DOHH2 (cell line): ENCODE results near the gene RNF130.

Source experiments
- H3F3A ChIP-seq: fragments of 200-600 bp; sonication (generic), shearing (Covaris generic); 2 replicates; pipeline ENCODE4 v1.6.0; 2016; ENCODE audit warnings: antibody characterized with exemption, mild to moderate bottlenecking; ENCODE audit not compliant: control insufficient read depth, insufficient read depth
- H3K27ac ChIP-seq: fragments of 200-600 bp; sonication (generic); 2 replicates; pipeline ENCODE4 v1.5.1; 2014; ENCODE audit warnings: low read depth, mild to moderate bottlenecking, low read length, moderate library complexity
- H3K27me3 ChIP-seq: fragments of 200-600 bp; sonication (generic); 2 replicates; pipeline ENCODE4 v1.6.1; 2014; ENCODE audit warnings: mild to moderate bottlenecking, low read length, mixed read lengths; ENCODE audit not compliant: control insufficient read depth
- H3K36me3 ChIP-seq: fragments of 200-600 bp; sonication (generic); 2 replicates; pipeline ENCODE4 v1.6.1; 2014; ENCODE audit warnings: mild to moderate bottlenecking, low read length, moderate library complexity, mixed read lengths; ENCODE audit not compliant: control insufficient read depth
- H3K4me1 ChIP-seq: fragments of 200-600 bp; sonication (generic); 2 replicates; pipeline ENCODE4 v1.6.1; 2014; ENCODE audit warnings: mild to moderate bottlenecking, low read length, mixed read lengths; ENCODE audit not compliant: control insufficient read depth
- H3K4me2 ChIP-seq: fragments of 200-600 bp; sonication (generic); 2 replicates; pipeline ENCODE4 v1.6.0; 2014; ENCODE audit warnings: mild to moderate bottlenecking, low read length, moderate library complexity
- H3K4me3 ChIP-seq: fragments of 200-600 bp; sonication (generic); 2 replicates; pipeline ENCODE4 v1.5.1; 2014; ENCODE audit warnings: mild to moderate bottlenecking, low read length, mixed read lengths
- H3K79me2 ChIP-seq: fragments of 200-600 bp; sonication (generic); 2 replicates; pipeline ENCODE4 v1.6.1; 2014; ENCODE audit warnings: mild to moderate bottlenecking, low read length, mixed read lengths; ENCODE audit not compliant: control insufficient read depth
- H3K9me2 ChIP-seq: fragments of 200-600 bp; sonication (generic); replicated peaks from 2 replicates; pipeline ENCODE4 v1.6.1; 2014; ENCODE audit warnings: mild to moderate bottlenecking, low read length, mixed read lengths; ENCODE audit not compliant: control insufficient read depth
- H3K9me3 ChIP-seq: fragments of 200-600 bp; sonication (generic); 2 replicates; pipeline ENCODE4 v1.6.1; 2014; ENCODE audit warnings: antibody characterized with exemption, low read length, mixed read lengths; ENCODE audit not compliant: control insufficient read depth, insufficient read depth
- H4K20me1 ChIP-seq: fragments of 200-600 bp; sonication (generic); 2 replicates; pipeline ENCODE4 v1.6.0; 2014; ENCODE audit warnings: low read depth, mild to moderate bottlenecking, antibody characterized with exemption, low read length, moderate library complexity; ENCODE audit not compliant: control insufficient read depth, insufficient read depth
- EZH2phosphoT487 ChIP-seq: fragments of 200-600 bp; sonication (generic); IDR thresholded peaks from 2 replicates; pipeline ENCODE4 v1.6.1; 2017; ENCODE audit warnings: borderline replicate concordance, mild to moderate bottlenecking, antibody characterized with exemption, low read length, moderate library complexity, mixed read lengths
- TF ChIP-seq, protein P1 (sequence below): fragments of 200-600 bp; sonication (generic); IDR thresholded peaks from one replicate; pipeline ENCODE4 v1.5.1; 2014; ENCODE audit warnings: antibody characterized with exemption, mild to moderate bottlenecking, low read depth, low read length; ENCODE audit not compliant: poor library complexity, severe bottlenecking

RNF130 gene

GRCh38 chr5:180071531-180072255 lies at the start of gene RNF130:
TSS of gene RNF130 (minus strand) at chr5:180071759. CDS start at chr5:180071702, 57 bp downstream.
- TF ChIP-seq, protein P1, sequence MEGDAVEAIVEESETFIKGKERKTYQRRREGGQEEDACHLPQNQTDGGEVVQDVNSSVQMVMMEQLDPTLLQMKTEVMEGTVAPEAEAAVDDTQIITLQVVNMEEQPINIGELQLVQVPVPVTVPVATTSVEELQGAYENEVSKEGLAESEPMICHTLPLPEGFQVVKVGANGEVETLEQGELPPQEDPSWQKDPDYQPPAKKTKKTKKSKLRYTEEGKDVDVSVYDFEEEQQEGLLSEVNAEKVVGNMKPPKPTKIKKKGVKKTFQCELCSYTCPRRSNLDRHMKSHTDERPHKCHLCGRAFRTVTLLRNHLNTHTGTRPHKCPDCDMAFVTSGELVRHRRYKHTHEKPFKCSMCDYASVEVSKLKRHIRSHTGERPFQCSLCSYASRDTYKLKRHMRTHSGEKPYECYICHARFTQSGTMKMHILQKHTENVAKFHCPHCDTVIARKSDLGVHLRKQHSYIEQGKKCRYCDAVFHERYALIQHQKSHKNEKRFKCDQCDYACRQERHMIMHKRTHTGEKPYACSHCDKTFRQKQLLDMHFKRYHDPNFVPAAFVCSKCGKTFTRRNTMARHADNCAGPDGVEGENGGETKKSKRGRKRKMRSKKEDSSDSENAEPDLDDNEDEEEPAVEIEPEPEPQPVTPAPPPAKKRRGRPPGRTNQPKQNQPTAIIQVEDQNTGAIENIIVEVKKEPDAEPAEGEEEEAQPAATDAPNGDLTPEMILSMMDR: no peak
- no peak for TF ChIP-seq EZH2phosphoT487
- H3K27ac ChIP-seq: no peak within 1 kb of the TSS
- H3K79me2 ChIP-seq: no peaks in the 10 kb centered on the region
- no peaks in the 10 kb centered on the region for H4K20me1 ChIP-seq
- no peaks in the 10 kb centered on the region for H3K9me3 ChIP-seq
- no peaks in the 10 kb centered on the region for H3K36me3 ChIP-seq
- H3K4me3 ChIP-seq: no peak within 1 kb of the TSS
- H3F3A ChIP-seq: no peaks in the 10 kb centered on the region
- H3K27me3 ChIP-seq: peaks cover 15% of the 10 kb centered on the region
- H3K9me2 ChIP-seq: no peaks in the 10 kb centered on the region
- H3K4me1 ChIP-seq: no peaks in the 10 kb centered on the region
- H3K4me2 ChIP-seq: no peak within 1 kb of the TSS

DNA sequence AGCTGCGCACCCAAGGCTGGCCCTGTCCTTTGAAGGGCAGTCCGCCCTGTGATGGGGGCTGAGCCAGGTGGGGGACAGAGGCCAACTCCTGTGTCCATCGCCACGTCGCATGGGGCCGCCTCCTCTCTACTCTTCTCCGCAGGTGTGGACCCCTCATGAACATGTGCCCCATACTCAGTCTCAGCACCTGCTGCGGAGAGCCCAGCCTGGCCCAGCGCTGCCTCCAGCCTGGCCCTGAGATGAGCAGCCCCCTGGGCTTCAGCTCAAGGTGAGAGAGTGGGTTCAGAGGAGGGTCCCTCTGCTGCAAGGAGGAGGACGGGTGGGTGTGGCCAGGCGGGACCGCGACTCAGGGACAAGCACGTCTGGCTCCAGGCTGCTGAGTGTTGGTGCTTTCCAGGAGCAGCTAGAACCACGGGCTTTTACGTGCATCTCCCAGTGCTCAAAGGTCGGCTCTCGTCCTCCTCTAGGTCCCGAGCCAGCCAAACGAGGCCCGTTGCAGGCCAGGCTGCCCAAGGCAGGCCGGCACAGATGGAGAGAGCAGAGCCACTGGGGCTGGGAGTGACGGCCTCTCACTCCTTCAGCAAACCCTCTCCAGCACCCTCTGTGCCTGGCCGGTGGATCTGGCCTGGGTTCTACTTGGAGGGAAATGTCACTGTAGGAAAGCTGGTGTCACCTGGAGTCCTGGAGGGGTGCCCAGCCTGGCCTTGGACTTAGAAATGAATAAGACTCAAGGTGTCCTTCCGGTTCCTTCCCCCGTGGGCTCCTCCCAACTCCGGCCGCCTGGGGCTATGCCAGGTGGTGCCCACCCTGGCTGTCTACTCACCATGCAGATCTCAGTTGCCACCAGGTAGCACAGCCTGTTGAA lies 48.9 kb upstream of the RNF130 start:
- no peaks in the 10 kb centered on the region for H3K79me2 ChIP-seq

DNA sequence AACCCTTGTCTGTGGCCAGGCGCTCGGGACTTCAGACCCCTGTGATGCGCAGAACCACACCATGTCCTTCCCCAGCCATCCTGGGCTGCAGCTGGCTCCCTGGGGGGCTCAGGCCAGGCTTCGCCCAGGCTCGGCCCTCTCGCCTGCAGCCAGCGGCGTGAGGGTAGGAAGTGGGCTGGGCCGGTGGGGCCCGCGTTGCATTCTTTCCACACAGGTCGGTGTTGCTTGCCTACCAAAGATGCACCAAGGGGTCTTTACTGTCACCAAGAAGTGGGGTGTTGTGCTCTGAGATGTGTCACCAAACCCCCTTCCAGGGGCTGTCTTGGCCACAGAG lies 48.3 kb upstream of the RNF130 start:
- Histone ChIP-seq H3F3A (no peaks in the 10 kb centered on the region), H3K9me2 (no peaks in the 10 kb centered on the region), H3K36me3 (no peaks in the 10 kb centered on the region), H3K27me3 (no peaks in the 10 kb centered on the region), H3K9me3 (no peaks in the 10 kb centered on the region), H4K20me1 (no peaks in the 10 kb centered on the region), H3K4me3 (no peak overlapping the region), H3K4me1 (no peaks in the 10 kb centered on the region), H3K27ac (no peak overlapping the region), H3K79me2 (no peaks in the 10 kb centered on the region), H3K4me2 (no peak overlapping the region)
- TF ChIP-seq EZH2phosphoT487: no peak
- TF ChIP-seq, protein P1: no peak

More for the DNA sequence above, 48.9 kb upstream of the RNF130 start:
- TF ChIP-seq EZH2phosphoT487: no peak
- TF ChIP-seq, protein P1: no peak
- H3K27ac ChIP-seq: no peak overlapping the region
- H3K27me3 ChIP-seq: no peaks in the 10 kb centered on the region
- H3K9me3 ChIP-seq: no peaks in the 10 kb centered on the region
- H4K20me1 ChIP-seq: no peaks in the 10 kb centered on the region
- no peaks in the 10 kb centered on the region for H3K4me1 ChIP-seq
- no peak overlapping the region for H3K4me2 ChIP-seq
- no peaks in the 10 kb centered on the region for H3K9me2 ChIP-seq
- H3F3A ChIP-seq: no peaks in the 10 kb centered on the region
- no peaks in the 10 kb centered on the region for H3K36me3 ChIP-seq
- H3K4me3 ChIP-seq: no peak overlapping the region
